ENCODE measurements around the gene KCNIP3.

The KCNIP3 gene

DNA sequence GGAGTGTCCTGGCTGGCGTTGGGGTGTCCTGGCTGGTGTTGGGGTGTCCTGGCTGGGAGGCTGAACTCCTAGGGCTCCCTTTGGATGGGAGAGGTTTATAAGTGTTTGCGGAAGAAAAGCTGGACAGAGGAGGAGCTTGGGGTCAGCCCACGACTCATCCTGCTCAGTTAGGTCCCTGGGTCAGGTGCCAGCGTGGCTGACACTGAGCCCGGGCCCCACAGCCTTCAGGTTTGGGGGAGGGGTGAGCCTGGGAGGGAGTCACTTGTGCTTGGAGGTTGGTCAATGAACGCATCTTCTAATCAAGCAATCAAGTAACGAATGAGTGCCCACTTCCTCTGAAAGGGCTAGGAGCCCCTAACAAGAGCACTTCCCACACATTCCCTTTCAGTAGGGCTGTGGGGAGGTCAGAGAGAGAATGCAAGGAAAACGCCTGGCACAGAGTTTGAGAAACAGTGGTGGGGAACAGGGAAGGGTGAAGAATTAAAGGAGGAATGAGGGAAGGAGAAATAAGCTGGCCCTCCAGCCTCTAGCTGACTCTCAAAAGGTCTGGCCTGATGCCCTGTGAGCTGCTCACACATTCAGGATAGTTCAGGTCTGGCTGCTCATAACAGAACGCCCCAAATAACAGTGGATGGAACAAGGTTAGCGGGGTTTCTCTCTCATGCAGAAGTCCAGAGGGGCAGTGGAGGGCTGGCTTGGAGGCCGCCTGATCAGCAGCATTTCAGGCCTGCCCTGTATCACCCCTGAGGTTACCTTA is 670 bp downstream of the KCNIP3 start:
- no peak for DNase-seq

- no peak for DNase-seq
Measured at GRCh38 chr2:95298486-95299111, 1.5 kb downstream of the KCNIP3 start.

GRCh38 chr2:95299961-95300360 is 2.8 kb downstream of the KCNIP3 start:
- no peak for DNase-seq

DNA sequence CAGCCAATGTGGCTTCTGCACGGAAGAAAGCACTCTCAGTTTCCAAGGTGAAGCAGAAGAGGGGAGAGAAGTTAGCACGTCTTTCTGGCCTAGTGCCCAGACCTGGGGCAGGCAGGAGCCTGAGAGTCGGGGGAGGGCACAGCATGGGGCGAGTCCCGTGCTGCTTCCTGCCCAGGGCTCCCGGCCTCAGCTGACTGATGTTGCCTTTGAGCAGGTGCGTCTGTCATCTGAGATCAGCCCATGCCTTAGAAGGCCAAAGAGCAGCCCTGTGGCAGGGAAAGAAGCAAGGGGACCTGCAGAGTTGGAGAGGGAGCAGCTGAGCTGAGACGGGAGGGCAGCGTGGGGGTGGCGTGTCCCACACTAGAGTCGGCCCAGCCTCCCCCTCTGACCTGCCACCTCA is 3.3 kb downstream of the KCNIP3 start:
- DNase-seq = no peak

DNA sequence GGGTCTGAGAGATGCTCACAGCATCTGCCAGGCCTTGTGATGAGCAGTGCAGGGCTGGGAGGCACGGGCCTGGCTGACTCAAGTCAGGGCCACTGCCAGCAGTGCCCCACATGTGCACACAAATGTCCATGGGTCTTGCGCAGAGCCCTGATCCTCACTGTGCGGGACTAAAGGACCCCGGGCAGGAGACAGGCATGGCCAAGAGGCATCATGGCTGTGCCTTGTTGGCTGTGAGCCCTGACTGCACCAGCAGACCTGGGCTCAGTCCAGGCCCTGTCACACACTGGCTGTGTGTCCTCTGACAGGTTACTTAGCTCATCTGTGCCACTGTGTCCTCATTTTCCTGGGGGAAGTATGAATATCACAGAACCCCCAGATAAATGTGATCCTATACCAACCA is 4.0 kb downstream of the KCNIP3 start:
- DNase-seq = no peak

- DNase-seq = no peak
Measured at GRCh38 chr2:95301876-95302641, 4.9 kb downstream of the KCNIP3 start.

- DNase-seq = no peak
Measured at GRCh38 chr2:95303191-95303919, 6.2 kb downstream of the KCNIP3 start.

- no peak for DNase-seq
Measured at GRCh38 chr2:95305380-95306061, 8.4 kb downstream of the KCNIP3 start.

GRCh38 chr2:95306336-95306895 is 9.3 kb downstream of the KCNIP3 start:
- DNase-seq = no peak

- no peak for DNase-seq
Measured at GRCh38 chr2:95307036-95307435, 9.9 kb downstream of the KCNIP3 start.

DNA sequence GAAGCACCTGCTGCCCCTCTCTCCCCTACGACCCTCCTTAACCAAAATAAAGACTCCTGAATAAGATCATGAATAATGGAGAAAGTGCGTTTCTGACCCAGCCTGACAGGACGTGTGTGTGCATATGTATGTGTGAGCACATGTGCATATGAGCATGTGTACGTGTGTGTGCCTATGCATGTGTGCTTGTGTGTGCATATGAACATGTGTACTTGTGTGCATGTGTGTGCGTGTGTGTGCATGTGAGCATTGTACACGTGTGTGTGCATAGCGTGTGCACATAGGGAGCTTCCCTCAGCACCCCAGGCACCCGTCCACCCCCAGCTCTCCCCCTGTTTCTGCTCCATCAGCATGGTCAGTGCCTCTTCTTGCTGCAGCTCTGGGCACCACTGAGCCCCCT is 10.7 kb downstream of the KCNIP3 start:
- no peak for DNase-seq

DNA sequence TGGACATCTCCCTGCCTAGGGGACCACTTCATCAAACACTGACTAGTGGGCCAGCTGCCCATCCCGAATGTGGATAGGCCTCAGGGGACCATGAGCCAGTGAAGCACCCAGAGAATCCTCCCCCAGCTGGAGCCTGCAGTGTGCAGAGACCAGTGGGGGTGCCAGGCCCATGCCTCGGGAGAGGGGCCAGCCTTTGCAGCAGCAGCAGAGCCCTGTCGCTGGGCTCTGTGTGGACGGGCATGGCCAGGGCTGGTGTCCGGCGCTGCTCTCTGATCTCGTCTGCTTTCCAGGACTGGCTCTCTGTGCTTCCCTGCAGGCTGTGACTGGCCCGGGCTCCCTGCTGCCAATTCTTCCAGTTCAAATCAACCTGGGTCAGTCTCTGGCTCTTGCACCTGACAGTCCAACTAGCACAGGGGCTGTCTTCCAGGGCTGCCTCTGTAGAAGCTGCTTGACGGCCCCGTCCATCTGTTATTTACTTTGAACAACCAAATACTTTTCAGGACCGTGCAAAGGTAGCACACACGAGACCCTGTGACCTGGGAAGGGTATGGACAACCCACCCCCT is 11.4 kb downstream of the KCNIP3 start:
- DNase-seq = no peak

GRCh38 chr2:95309599-95309998 is 12.5 kb downstream of the KCNIP3 start:
- DNase-seq = no peak

DNA sequence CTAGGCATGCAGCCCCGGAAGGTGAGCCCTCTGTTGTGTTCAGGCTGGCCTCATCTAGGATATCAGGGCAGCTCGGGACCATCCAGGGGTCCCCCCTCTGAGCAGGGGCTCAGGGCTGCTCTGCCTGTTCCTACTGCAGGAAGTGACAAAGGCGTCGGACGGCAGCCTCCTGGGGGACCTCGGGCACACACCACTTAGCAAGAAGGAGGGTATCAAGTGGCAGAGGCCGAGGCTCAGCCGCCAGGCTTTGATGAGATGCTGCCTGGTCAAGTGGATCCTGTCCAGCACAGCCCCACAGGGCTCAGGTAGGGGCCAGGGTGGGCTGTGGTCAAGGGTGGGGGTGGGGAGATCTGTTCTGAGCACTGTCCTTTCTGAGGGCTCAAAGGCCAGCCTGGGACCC is 13.1 kb downstream of the KCNIP3 start:
- DNase-seq = no peak

DNA sequence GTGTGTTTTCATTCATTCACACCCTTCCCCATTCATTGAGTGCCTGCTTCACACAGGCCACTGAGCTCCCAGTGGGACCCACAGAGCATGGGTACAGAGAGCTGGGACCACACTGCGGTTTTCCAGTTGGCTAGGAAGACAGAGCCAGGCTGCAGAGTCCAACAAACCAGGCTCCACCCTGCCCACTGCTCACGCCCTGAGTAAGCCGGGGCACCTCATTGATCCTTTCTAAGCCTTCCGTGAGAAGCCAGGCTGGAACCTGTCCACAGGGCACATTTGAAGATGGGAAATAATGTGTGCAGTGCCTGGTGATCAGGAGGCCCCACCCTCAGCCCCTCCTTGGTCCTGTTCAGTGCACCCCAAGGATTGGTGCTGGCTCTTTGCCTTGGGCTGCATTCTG is 13.5 kb downstream of the KCNIP3 start:
- DNase-seq = no peak

DNA sequence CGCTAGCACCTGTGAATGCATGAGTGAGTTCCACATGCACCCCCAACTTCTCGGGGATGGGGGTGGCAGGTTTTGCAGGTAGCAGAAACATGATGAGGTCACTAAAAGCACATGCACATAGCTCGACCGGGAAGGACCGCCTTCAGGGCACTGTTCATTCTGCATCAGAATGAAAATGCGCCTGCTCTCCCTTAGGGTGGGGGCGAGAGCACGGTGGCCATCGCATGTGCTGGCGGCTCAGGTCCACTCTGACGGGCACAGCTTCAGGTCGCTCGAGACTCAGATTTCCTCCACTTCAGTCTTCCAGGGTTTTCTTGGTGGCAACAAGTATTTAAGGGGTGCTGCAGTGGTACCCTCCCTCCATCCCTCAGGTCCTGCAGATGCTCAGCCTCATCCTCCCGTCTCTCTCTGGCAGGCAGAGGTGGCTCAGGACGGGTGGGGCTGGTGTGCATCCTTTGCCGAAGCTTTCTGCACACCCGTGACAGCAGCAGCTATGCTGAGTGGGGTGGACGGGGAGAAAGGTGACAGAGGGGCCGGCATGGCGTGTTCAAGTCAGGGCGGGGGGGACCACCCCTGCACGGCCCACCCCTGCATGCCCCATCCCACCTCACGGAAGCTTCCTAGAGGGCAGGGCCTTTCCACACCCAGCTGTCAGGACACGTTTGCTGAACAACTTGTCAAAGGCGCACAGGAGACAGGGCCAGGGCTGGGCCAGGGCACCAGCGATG is 14.8 kb downstream of the KCNIP3 start:
- no peak for DNase-seq

DNA sequence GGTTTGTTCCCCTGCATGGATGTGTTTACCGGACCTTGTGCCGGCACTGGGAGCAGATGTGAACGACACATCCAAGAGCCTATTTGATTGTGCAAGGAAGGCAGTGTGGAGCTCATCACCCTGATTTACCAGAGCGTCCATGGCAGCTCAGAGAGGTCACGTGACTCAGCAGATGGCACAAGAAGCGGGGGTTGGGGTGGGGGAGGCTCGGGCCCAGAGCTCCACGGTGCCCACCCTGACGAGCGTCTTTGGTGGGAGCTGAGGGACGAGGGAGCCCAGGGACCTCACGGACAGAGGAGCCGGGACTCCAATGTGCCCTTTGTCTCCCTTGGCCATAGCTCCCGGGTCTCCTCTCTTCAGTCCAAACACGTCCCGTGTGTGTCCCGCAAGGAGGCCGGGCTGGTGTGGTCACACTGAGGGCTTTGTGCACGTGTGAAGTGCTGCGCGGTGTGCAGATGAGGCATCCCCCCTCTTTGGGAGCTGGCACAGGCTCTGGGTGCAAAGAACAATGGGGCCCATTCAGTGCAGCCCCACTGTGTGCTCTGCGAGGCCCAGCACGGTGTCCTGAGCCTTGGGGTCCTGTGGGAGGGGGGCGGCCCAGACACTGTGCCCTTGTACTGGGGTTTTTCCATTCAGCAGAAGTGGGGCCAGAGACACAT is 15.5 kb downstream of the KCNIP3 start:
- no peak for DNase-seq

DNA sequence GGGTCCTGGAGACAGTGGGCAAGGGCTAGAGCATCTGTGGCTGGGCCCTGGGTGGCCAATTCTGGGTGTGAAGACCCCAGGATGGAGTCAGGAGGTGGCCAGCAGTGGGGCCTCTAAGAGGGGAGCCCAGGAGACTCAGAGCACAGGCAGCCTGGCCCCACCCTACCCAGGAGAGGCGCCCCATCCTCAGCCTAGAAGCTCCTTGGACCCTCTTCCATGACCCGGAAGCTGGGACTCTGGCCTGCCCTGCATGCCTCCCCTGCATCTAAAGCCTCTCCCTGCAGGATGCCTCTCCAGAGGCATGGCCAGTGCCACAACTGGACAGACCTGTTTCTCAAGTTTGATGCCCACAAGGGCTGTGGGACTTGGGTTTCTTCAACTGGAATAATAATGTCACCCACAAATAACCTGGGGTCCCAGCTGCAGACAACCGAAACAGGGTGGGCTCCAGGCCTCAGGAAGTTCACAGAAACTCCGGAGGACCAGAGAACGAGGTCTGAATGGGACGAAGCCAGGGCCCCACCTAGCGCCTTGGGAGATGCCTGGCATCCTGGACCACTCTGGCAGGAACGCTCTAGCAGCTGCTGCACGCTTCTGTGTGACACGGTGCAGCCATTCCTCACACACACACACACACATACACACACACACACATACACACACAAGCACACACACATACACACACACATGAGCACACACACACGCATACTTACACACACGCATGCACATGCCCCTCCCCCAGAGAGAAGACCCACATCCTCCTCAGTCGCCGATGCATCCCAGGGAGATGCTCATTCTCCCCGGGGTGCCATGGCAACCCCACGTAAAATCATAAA is 16.4 kb downstream of the KCNIP3 start:
- DNase-seq = no peak

- no peak for DNase-seq
Measured at GRCh38 chr2:95314598-95314963, 17.4 kb downstream of the KCNIP3 start.
